ES-I3 (cell line): ENCODE results near the gene OXGR1.
"Not testable (repeated sequence)": the region's sequence is repeated elsewhere in the genome, so short reads cannot be mapped to it uniquely, and the experiment has no call there.

Source experiments
- H3K36me3 ChIP-seq: 2 replicates; pipeline ENCODE4 v1.6.1; 2013; ENCODE audit warnings: mild to moderate bottlenecking, low read length, control low read depth, moderate library complexity; ENCODE audit not compliant: insufficient read depth
- H3K4me1 ChIP-seq: 2 replicates; pipeline ENCODE4 v1.6.1; 2013; ENCODE audit warnings: mild to moderate bottlenecking, control low read depth, low read length; ENCODE audit not compliant: insufficient read depth
- H3K9ac ChIP-seq: 2 replicates; pipeline ENCODE4 v1.6.1; 2013; ENCODE audit warnings: low read depth, mild to moderate bottlenecking, low read length, moderate library complexity
- H3K9me3 ChIP-seq: 2 replicates; pipeline ENCODE4 v1.6.1; 2013; ENCODE audit warnings: mild to moderate bottlenecking, low read length, moderate library complexity; ENCODE audit not compliant: control insufficient read depth, insufficient read depth

Gene OXGR1

GRCh38 chr13:96998051-96998450, 3.8 kb upstream of the OXGR1 start:
- Histone ChIP-seq H3K36me3 (no peaks in the 10 kb centered on the region), H3K9me3 (no peaks in the 10 kb centered on the region), H3K9ac (no peak overlapping the region), H3K4me1 (no peaks in the 10 kb centered on the region)

DNA sequence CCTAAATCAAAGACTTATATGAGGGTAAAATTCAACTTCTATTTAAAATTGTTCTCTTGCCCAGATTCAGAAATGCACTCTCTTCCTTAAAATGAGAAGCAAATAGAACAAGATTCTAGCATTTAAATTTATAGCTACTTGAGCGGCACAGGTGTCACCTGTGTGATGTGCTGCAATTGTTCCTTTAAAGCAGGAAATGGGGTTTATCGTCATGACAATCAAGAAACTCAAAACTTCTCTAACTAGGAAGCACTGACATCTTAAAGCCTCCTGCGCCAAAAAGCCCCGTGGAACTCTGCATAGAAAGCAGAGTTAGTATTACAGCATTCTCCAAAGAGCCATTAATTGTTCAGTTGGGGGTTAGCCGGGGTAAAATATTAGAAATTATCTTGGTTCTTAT, 2.6 kb upstream of the OXGR1 start:
- Histone ChIP-seq H3K9ac (no peak overlapping the region), H3K4me1 (no peaks in the 10 kb centered on the region), H3K9me3 (no peaks in the 10 kb centered on the region), H3K36me3 (no peaks in the 10 kb centered on the region)

DNA sequence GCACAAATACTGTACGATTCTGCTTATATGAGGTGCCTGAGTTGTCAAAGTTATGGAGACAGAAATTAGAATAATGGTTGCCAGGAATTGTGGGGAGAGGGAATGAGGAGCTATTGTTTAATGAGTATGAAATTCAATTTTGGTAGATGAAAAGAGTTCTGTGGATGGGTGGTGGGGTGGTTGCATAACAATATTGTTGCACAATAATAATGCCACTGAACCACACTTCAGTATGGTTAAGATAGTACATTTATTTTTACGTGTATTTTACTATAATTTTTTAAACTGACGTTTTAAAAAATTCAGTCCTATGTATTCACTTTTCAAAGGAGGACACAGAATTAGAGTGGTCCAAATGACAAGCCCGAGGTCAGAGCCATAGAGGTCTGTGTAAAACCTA, 1.8 kb upstream of the OXGR1 start:
- Histone ChIP-seq H3K36me3 (no peaks in the 10 kb centered on the region), H3K4me1 (no peaks in the 10 kb centered on the region), H3K9ac (no peak overlapping the region), H3K9me3 (no peaks in the 10 kb centered on the region)

DNA sequence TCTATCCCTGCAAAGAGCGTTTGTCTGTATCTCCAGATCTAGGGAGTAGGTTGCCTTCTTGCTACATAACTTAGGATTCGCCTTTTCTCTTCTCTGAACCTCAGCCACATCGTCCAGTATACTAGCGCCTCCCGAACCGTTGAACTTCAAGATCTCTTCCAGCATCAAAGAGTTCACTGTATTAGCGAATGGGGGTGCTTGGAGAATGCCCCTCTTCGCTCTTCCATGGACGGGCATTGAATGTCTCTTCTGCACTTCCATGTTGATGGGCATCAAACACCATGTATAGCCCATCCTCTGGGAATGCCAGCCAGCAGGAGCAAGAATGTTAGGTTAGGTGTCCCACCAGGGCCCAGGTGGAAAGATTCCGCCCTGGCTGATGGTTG, 575 bp upstream of the OXGR1 start:
- Histone ChIP-seq H3K4me1 (no peaks in the 10 kb centered on the region), H3K9me3 (no peaks in the 10 kb centered on the region), H3K9ac (peak overlapping the region; percentile 62; the same call in 1 of the 2 replicates), H3K36me3 (no peaks in the 10 kb centered on the region)

DNA sequence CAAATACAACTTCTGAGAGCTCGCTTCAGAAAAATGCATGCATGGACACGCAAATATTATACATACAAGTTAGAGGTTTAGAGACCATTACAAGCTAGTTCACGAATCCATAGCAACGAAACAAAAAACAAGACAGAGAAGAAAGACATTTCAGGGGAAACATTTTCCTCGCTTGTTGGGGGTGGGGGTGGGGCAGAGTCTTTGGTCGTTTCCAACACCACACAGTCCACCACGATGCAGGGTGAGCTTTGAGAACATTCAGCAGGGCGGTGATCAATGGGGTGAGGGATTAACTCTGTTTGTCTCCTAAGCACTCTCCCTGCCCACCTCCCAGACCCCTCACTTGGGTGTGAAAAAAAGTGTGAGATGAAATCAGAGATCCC, 651 bp downstream of the OXGR1 start:
- H3K9ac ChIP-seq: peak overlapping the region; percentile 62; the same call in 1 of the 2 replicates
- H3K36me3 ChIP-seq: no peaks in the 10 kb centered on the region
- H3K4me1 ChIP-seq: no peaks in the 10 kb centered on the region
- H3K9me3 ChIP-seq: no peaks in the 10 kb centered on the region

DNA sequence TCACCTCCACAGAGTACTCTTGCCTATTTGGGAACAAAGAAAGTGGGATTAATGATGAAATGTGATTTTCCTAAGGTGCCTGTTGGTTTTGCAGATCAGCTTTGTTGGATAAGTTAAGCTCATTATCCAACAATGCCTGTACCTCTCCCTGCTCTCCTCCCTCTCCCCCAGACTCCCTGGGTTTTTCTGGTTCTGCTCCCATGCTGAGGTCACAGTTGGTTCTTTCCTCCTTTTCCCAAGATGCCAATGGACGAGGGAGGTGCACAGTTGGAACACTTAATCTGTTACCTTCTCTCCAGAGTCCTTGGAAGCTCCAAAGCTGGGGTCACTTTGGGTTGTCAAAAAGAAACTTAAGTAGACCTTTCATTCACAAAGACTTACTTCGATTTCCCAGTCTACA, 1.6 kb downstream of the OXGR1 start:
- no peaks in the 10 kb centered on the region for H3K4me1 ChIP-seq
- H3K9me3 ChIP-seq: no peaks in the 10 kb centered on the region
- no peaks in the 10 kb centered on the region for H3K36me3 ChIP-seq
- no peak overlapping the region for H3K9ac ChIP-seq

GRCh38 chr13:96991072-96991471, 3.2 kb downstream of the OXGR1 start:
- Histone ChIP-seq H3K4me1 (no peaks in the 10 kb centered on the region), H3K9ac (no peak overlapping the region), H3K9me3 (no peaks in the 10 kb centered on the region), H3K36me3 (no peaks in the 10 kb centered on the region)

GRCh38 chr13:96988441-96988840, 5.8 kb downstream of the OXGR1 start:
- H3K9me3 ChIP-seq: no peaks in the 10 kb centered on the region
- H3K9ac ChIP-seq: no peak overlapping the region
- H3K4me1 ChIP-seq: no peaks in the 10 kb centered on the region
- H3K36me3 ChIP-seq: no peaks in the 10 kb centered on the region

GRCh38 chr13:96984051-96984508, 10.2 kb downstream of the OXGR1 start:
- H3K36me3 ChIP-seq: no peaks in the 10 kb centered on the region
- H3K9me3 ChIP-seq: no peaks in the 10 kb centered on the region
- H3K9ac ChIP-seq: peak overlapping the region; percentile 26; the same call in 1 of the 2 replicates
- H3K4me1 ChIP-seq: no peaks in the 10 kb centered on the region

GRCh38 chr13:96982672-96983071, 11.6 kb downstream of the OXGR1 start:
- H3K36me3 ChIP-seq: no peaks in the 10 kb centered on the region
- H3K9ac ChIP-seq: no peak overlapping the region

GRCh38 chr13:96979861-96980260, 14.4 kb downstream of the OXGR1 start:
- H3K9me3 ChIP-seq, H3K9ac ChIP-seq, H3K36me3 ChIP-seq, H3K4me1 ChIP-seq: not testable (repeated sequence)

More at GRCh38 chr13:96982672-96983071, 11.6 kb downstream of the OXGR1 start:
- Histone ChIP-seq H3K9me3 (no peaks in the 10 kb centered on the region), H3K4me1 (no peaks in the 10 kb centered on the region)

DNA sequence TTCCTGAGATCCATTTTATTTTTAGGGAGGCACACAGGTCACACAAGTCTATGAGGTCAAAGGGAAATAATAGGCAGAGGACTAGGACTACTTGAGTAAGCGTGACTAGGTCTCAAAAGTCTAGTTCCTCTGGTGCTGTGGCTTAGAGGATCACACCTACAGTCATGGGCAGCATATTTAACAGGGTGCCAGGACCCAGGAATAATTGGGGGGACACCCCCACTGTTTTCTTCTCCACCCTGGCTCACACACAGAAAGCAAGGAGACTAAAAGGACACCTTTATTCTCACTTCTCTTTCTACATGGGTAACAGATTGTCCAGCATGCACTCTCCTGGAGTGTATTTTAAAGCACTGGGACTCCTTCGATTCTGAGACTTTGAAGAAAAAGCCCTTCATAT, 26.2 kb downstream of the OXGR1 start:
- Histone ChIP-seq H3K9ac (no peak overlapping the region), H3K9me3 (peaks cover 17% of the 10 kb centered on the region), H3K36me3 (no peaks in the 10 kb centered on the region), H3K4me1 (no peaks in the 10 kb centered on the region)

- Histone ChIP-seq H3K9ac (no peak overlapping the region), H3K4me1 (no peaks in the 10 kb centered on the region), H3K9me3 (peaks cover 17% of the 10 kb centered on the region), H3K36me3 (no peaks in the 10 kb centered on the region)
Observed at GRCh38 chr13:96967248-96967745, 27.0 kb downstream of the OXGR1 start.

DNA sequence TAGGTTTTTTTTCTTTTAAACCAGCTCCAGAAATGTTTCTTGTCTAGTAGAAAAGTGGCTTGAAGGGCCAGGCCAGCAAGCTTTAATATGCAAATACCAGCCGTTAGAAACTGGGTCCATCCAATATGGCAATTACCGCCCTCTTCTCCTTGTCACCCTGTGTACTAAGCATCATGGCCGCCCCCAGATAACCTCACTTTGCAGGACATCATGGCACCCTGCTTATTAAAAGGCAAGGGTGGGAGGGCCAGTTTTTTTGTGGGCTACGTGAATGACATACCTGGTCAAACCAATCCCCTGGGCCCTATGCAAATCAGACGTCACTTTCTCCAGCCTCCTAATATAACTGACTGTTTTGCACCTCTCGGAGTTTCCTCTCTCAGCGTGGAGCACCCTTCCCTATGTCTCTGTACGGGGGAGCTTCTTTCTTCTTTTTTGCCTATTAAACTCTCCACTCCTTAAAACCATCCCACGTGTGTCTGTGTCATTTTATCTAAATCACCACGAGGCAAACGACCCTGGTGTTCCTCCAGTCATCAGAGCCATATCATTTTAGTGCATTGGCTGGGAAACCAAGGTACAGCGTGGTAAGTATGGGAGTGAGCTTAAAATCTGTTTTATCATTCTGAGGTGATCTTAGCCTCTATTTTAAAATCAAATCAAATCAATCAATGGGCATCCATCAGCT, 27.7 kb downstream of the OXGR1 start:
- Histone ChIP-seq H3K9ac (no peak overlapping the region), H3K4me1 (no peaks in the 10 kb centered on the region), H3K9me3 (peaks cover 17% of the 10 kb centered on the region), H3K36me3 (no peaks in the 10 kb centered on the region)

GRCh38 chr13:96963786-96964475, 30.3 kb downstream of the OXGR1 start:
- Histone ChIP-seq H3K36me3 (no peaks in the 10 kb centered on the region), H3K4me1 (no peaks in the 10 kb centered on the region), H3K9ac (no peak overlapping the region), H3K9me3 (peaks cover 14% of the 10 kb centered on the region)
